ENCODE results near the gene SENP5.

DNA sequence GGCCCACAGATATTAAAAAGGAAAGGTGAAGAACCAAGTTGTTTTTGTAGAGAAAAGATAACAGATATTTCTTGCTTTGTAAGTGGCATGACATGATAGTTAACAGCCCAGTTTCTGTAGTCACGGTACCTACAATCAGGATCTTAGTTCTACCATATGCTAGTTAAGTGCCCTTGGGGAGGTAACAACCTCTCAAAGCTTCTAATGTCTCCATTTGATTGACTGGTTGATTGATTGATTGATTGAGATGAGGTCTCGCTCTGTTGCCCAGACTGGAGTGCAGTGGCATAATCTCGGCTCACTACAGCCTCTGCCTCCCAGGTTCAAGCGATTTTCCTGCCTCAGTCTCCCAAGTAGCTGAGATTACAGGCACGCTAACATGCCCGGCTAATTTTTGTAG lies 28.5 kb downstream of the SENP5 start:
- no peak for TF ChIP-seq EZH2phosphoT487 (IDR thresholded peaks at IDR 0.05; ENCODE audit: insufficient read depth, low read depth)
- no peak for TF ChIP-seq EZH2 (IDR thresholded peaks at IDR 0.05; ENCODE audit: insufficient read depth, poor library complexity, severe bottlenecking)

Data from GM23248 (cell line).